ENCODE data around the gene SPATA13.

DNA sequence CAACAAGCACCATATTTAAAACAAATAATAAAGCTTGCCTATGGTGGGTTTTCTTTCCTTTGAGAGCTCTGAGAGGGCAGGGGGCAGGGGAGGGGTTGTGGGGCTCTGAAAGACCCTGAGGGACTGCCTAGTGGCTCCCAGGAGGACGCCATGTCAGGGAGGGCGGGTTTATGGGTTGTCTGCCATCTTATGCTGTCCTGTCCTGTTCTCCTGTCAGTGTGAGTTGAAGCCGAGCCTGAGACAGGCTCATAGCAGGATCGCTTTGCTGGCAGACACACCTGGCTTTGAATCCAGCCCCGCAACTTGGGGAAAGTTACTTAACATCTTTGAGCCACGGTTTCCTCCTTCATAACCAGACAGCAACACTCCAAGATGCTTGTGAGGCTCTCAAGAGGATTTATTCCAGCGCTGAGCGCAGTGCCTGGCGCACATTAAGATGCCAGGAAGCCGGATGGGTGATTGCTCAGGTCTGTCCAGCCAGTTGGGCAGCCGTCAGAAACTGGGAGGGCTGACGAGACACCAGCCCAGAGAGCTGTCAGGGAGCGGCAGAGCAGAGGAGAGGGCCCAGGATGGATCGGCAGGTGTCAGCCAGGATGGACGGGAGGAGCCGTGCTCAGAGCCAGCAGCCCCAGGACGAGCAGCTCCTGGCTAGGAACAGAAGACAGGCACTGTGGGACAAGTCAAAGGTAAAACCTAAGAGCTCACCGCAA, 112.1 kb downstream of the SPATA13 start:
- TF ChIP-seq, protein P1, sequence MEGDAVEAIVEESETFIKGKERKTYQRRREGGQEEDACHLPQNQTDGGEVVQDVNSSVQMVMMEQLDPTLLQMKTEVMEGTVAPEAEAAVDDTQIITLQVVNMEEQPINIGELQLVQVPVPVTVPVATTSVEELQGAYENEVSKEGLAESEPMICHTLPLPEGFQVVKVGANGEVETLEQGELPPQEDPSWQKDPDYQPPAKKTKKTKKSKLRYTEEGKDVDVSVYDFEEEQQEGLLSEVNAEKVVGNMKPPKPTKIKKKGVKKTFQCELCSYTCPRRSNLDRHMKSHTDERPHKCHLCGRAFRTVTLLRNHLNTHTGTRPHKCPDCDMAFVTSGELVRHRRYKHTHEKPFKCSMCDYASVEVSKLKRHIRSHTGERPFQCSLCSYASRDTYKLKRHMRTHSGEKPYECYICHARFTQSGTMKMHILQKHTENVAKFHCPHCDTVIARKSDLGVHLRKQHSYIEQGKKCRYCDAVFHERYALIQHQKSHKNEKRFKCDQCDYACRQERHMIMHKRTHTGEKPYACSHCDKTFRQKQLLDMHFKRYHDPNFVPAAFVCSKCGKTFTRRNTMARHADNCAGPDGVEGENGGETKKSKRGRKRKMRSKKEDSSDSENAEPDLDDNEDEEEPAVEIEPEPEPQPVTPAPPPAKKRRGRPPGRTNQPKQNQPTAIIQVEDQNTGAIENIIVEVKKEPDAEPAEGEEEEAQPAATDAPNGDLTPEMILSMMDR (IDR thresholded peaks at IDR 0.05; ENCODE audit: low read depth, low read length) = no peak
- no peak for TF ChIP-seq EZH2phosphoT487 (IDR thresholded peaks at IDR 0.05; ENCODE audit: low read depth)

Data from OCI-LY3 (cell line).